HG03469 (cell line): ENCODE results near the gene CABP1.

Experiments used
- ATAC-seq: cut with Tn5 transposase; IDR thresholded peaks from one replicate; pipeline ENCODE4 v1.9.1; 2021; ENCODE audit warnings: mild to moderate bottlenecking, moderate library complexity, moderate number of reproducible peaks; ENCODE audit not compliant: unreplicated experiment

The CABP1 gene

DNA sequence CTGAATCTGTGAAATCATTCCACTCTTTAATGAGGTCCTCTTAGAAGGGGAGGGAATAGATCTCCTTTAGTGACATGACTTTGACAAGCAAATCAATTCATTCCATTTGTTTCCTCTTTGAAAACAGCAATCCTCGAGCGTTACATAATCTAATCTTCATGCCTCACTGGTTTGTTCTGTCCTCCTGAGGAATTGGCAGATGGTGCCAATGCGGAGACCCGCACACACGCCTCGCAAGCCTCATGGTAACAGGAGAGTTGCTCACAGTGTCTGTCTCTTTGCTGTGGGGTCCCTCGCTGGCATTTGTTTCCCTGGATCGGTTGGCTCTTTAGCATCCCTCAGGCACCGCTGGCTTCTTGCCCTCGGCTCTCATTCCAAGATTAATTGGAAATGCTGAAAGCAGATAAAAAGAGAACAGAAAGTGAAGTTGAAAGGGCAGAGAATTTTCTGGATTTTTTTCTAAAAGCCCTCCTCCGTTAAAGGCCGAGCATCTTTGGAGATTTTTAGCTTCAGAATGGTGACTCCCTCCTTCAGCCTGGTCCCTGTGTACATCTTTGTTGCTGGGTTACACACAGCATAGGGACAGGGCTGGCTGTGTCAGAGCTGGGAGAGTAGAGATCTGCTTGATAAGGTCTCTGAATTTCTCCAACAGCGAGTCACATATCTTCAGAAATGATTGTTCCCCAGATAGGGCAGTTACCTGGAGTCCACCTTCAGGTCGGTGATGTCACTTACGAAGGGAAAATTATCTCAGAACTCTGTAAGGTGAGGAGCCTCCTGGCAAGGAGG lies 10.1 kb upstream of the CABP1 start:
- ATAC-seq: no peak

DNA sequence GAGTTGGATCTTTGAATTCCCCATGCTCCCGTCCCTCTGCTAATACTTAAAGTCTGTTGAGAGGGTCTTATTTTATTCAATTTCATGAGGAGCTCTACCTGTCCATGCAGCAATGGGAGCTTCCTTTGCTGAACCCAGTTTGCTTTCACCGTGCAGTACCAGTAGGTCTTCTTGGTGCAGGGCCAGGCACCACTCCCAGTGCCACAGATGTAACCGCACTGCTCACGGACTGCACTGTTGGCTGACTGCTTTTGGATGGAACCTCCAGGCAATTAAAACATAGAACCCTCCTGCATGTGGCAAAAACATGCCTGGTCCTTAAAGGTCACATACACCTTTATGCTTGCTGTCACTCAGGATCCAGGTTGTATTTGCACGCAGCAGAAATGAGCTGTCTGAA lies 9.3 kb upstream of the CABP1 start:
- no peak for ATAC-seq

DNA sequence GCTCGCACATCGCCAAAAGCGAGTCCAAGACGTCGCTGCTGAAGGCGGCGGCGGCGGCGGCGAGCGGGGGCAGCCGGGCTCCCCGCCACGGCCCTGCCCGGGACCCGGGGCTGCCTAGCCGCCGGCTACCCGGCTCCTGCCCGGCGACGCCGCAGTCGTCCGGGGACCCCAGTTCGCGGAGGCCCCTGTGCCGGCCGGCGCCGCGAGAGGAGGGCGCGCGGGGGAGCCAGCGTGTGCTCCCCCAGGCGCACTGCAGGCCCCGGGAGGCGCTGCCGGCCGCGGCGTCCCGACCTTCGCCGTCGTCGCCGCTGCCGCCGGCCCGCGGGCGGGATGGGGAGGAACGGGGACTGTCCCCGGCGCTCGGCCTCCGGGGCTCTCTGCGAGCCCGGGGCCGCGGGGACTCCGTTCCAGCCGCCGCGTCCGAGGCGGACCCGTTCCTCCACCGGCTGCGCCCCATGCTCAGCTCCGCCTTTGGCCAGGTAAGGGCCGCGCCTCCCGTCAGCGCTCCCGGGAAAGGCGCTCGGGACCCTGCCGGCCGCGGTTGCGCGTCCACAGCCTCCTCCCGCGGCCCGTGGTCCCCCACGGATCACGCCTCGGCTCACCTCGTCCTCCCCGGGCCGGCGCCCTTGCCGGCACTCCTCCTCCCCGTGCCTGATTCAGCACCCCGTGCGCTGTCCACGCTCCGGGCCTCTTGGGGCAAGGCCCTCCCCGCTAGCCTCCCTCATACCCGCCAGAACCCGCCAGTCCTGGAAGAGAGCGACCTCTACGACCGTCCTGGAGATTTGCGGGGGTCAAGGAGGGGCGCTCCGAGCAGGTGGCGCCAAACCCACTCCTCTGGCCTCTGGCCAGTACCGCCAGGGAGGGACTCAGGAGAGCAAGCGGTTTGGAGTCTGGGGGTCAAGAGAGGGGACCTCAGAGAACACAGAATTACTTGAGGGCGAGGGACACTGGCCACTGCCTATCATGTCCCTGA lies 721 bp downstream of the CABP1 start:
- ATAC-seq: no peak

DNA sequence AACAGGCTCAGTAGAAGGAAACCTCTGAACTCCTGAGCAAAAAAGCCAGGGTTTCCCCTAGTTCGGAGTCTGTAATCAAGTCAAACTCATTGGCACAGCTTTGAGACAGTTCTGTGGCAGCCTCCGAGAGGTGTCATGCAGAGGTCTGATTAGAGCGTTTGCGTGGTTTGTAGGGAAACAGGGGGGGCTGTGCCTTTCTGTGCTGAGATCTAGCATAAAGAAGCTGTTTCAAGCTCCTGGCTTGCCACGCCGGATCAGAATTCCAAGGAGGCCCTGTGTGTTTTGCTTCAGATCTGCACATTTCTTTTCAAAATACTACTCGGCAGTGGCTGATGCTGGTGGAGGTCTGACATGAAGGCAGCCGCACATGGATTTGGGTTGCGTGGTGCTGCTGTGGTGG lies 1.7 kb downstream of the CABP1 start:
- ATAC-seq: no peak

DNA sequence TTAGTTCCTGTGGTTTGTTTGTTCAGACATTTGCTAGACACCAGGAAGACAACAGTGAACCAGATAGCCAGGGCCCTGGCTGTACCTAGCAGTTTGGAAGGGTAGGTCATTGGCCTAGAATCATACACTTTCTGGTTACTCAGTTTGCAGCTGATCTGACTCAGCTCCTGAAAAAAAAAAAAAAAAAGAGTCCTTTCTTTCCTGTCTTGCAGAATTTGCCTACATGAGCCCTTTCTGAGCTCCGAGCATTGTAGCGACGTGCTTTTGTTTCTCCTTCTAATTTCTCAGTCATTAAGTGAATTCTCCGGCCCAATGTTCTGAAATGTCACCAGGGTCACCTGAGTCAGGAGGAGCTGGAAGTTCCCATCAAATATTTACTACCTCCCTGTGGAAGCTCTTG lies 2.4 kb downstream of the CABP1 start:
- ATAC-seq: no peak

DNA sequence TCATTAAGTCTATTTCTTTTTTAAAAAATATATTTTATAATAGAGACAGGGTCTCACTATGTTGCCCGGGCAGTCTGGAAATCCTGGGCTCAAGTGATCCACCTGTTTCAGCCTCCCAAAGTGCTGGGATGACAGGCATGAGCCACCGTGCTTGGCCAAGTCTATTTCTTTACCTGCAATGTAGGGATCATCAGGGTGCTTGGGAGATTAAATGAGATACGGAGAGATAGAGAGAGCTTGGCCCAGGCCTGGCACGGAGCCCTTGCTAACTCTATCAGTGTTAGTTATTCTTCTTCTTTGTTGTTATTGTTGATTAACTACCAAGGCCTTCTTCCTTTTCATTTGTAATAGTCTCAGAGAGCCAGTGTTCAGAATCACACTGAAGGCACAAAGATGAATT lies 3.1 kb downstream of the CABP1 start:
- no peak for ATAC-seq

DNA sequence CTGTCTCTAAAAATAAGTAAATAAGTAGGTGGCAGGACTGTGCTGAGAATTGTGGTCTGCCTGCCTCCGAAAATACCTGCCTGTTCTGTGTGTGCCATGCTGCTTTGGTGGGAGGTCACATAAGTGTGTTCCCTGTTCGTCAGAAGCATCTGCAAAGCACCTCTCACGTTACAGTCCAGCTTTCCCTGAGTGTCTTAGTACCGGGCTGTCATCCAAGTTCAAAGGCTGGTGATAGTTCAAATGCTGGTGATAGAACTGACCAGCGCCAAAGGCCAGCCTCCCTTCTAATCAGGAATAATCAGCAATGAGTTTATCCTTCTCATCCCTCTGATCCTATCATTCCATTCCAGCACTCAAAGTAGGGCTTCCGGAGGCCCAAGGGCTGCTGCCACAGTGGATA lies 5.6 kb downstream of the CABP1 start:
- no peak for ATAC-seq

DNA sequence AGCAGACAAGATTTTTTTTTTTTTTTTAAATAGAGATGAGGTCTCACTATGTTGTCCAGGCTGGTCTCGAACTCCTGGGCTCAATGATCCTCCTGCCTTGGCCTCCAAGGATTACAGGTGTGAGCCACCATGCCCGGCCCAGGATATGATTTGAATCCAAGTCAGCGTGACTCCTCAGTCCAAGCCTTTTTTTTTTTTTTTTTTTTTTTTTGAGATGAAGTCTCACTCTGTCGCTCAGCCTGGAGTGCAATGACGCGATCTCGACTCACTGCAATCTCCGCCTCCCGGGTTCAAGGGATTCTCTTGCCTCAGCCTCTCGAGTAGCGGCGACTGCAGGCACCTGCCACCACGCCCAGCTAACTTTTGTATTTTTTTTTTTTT lies 6.9 kb downstream of the CABP1 start:
- ATAC-seq: no peak

DNA sequence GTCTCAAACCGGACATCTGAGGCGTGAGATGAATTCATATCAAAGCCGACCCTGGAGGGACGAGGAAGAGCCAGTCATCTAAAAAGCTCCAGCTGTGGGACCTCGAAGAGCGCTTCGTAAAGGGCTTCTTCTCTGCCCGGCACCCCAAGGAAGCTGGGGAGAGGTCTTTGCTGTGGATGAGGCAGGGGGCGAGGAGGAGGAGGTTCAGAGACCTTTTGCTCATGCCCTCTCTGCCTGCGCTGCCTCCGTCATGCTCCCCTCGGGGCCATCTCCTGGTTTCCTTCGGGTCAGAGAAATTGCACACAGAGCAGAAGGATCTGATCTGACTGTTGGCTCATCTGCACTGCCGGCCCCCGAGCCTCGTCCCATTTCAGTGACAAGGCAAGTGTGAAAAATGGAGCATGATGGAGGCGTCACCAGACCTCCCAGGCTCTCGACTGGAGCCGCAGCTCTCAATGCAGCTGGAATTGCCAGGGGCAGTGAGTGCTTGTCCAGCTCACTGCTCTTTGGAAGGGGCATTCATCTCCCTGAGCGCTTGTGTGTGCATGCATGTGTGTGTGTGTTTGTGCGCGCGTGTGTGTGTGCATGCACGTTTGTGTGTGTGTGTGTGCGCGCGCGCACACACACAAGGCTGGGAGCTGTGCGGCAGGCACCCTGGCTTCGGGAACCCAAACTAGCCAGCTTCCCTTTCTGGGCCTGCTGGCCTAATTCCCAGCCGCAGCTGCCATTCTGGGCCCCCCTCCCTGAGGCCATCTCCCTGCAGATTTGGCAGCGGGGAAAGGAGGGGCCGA lies 9.2 kb downstream of the CABP1 start:
- ATAC-seq: no peak

DNA sequence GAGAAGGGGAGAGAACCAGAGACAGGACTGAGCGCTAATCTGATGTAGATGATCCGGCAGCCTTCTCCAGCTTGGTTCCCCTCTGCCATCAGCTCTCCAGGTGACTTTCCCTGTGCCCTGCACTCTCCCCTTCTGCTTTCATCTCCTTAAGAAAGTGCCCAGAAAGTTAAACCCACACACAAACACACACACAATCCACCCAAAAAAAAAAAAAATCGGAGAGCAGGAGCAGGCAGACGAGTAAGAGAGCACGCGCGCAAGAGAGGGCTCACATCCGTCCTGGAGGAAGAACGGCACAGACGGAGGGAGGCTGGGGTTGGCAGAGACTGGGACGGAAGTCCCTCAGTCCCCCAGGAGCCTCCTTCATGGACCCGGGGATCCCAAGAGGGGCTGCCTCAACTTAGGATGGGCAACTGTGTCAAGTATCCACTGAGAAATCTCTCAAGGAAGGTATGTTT lies 9.8 kb downstream of the CABP1 start:
- ATAC-seq: no peak

DNA sequence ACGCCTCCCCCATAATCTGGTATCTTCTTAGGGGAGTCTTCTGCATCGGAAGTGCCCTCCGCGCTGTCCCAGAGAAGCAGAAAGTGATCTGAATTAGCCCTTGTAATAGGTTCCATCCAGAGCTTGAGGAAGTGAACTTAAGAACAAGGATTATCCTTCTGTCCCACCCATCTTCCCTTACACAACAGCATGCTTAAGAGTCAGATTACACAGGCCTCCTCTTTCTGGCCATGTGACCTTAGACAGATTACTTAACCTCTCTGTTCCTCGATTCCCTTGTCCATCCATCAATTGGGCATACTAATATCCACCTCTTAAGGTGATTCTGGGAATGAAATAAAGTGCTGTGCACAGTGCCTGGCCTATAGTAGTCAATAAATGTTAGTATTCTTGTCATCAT lies 11.4 kb downstream of the CABP1 start:
- ATAC-seq: no peak

DNA sequence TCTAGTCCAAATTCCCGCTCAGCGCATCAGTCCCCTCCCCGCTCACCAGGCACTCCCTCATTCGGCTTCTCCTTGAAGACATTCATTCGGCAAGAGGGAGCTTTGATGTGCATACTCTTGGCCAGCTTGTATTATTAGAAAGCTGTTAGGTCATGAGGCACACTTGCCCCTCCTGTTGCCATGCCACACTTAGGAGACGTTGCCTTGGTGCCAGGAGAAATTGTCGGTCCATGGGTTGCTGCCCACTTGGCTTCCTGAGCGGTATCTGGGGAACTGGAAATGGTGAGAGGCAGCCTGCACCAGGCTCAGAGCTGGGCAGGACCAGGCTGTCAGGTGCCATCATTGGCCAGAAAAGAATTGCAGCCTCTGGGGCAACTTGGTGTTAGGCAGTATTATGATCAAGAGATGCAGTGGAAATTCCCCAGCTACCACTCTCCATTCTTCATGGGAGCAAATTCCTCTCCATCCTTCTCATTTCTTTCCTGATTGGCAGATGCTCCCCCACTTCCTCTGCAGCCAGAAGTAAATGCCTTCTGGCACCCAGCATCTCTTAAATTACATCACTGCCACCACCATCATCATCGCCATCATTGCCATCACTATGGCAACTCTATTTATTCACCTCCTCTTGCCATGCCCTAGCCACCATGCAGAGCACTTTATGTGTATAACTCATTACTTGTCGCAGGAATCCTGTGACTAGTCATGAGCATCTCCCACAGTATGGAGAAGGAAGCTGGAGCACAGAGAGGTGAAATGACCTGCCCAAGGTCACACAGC lies 12.4 kb downstream of the CABP1 start:
- no peak for ATAC-seq

DNA sequence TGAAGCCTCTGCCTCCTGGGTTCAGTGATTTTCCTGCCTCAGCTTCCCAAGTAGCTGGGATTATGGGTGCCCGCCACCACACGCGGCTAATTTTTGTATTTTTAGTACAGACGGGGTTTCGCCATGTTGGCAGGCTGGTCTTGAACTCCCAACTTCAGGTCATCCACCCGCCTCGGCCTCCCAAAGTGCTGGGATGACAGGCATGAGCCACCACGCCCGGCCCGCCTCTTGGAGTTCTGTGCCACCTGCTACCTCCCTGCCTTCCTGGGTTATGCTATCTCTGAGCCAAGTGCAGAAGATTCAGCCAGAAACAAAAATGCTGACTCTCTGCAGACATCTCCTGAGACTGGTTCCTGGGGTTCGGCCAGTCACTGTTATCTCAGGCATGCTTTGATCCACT lies 13.2 kb downstream of the CABP1 start:
- ATAC-seq: no peak

DNA sequence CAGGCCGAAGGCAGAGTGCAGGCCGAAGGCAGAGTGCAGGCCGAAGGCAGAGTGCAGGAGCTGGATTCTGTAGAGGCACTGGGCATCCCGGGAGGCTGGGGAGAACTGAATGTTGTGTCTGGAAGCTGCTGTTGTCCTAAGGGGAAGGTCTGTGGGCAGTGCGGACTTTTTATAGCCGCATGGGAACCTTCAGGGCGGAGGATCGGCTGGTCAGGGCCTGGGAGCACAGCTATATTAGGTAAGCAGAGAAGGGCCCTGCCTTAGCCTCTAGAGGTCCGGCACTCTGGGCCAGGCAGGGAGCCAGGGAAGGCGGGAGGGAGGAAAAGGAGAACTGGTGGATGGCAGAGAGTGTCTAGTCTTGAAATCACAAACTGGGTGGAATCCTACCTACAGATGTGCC lies 14.2 kb downstream of the CABP1 start:
- ATAC-seq: no peak

DNA sequence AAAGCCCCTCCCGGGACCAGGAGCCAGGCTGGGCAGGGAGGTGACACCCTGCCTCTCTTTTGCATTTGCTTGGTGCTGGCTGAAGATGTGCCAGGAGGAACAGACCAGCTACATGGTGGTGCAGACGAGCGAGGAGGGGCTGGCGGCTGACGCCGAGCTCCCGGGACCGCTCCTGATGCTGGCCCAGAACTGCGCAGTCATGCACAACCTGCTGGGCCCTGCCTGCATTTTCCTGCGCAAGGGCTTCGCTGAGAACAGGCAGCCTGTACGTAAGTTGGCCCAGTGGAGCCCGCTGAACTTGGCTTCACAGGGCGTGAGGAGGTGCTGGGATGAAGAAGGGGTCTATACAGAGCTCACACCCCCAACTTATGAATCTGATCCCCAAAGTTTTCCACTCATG lies 15.6 kb downstream of the CABP1 start:
- ATAC-seq: no peak

DNA sequence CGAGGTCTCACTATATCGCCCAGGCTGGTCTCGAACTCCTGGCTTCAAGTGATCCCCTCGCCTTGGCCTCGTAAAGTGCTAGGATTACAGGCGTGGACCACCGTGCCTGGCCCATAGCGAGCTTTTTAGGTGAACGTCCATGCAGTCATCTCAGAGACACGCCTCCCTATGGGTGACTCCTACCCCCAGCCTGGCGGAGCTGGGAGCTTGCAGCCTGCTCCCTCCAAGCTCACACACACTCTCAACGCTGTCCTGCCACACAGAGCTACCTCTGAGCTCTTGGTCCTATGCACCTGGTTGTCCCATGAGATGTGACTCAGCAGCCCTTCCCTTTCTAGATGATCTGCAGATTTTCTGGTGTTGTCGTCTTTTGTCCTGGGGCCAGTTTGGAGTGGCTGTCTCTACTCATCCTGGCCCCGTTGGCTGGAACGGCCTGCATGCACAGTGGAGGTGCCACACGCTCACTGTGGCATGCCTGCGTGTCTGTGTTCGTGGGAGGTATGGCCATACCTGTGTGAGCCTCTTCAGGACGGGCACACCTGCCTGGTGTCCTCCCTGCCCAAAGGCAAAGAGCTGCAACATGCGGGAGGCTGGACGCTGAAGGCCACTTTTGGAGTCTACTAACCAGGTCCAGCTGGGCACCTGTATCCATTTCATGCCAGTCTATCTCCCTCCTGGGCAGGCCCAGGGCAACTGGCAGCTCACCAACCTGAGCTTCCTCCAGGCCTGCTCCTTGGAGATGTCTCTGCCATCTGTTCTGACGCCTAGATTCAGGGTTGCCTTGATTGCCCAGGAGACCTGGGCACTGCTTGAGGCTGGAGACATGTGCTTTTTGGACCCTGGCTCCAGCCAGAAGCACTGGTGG lies 18.1 kb downstream of the CABP1 start:
- ATAC-seq: no peak

DNA sequence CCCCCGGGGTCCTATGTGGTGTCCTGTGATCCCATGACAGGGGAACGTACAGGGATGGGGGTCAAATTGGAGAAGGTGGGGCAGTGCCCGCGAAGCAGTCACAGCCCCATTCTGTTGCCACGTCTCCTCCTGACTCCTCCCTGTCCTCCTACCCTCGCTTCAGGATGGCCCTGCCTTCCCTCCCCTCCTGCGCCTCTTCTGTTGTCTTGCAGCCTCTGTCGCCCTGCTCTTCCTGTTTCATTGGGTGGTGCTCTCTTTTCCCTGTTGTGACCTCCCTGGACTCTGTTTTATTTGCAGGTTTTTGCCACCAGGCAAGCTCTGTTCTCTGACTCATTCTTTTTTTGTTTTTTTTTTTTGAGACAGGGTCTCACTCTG lies 18.7 kb downstream of the CABP1 start:
- ATAC-seq: no peak

DNA sequence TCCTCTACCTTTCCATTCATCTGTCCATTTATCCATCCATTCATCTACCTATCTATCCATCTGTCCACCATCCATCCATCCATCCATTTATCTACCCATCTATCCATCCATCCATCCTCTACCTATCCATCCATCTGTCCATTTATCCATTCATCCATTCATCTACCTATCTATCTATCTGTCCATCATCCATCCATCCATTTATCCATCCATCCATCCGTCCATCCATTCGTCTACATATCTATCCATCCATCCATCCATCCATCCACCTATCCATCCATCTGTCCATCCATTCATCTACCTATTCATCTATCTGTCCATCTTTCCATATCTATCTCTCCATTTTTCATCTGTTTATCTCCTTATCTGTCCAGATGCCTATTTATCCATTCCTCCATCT lies 21.0 kb downstream of the CABP1 start:
- ATAC-seq: no peak

DNA sequence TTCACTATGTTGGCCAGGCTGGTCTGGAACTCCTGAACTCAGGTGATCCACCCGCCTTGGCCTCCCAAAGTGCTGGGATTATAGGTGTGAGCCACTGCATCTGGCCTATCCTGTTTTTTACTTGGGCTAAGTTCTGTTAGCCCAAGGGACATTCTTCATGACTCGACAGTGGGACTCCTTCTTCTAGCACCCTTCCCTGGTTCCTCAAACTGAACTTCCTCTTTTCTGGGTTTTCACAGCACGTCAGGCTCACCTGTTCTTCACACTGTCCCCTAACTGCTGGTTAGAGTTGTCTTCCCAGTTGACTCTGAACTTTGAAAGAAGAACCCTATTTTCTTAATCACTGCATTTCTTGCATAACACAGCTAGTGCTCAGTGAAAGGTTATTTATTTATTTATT lies 22.5 kb downstream of the CABP1 start:
- ATAC-seq: peak; percentile 70

DNA sequence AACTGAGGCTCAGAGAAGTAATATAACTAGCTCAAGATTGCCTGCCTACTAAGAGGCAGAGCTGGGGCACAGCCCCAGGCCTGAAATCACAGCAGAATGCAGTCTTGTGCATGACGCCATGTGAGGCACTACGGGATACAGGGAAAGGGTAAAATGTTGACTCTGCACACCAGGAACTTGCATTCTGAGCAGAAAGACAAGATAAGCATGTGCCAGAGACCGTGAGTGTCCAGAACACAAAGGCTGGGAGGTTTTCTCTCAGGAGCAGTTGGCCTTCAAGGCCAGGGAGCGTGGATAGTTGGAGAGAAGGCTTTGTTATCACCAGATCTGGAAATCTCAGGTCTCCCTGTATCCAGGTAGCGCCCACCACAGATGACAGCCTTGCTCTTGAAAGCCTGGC lies 23.3 kb downstream of the CABP1 start:
- no peak for ATAC-seq
